Fibroblast of lung (primary cell): ENCODE results near the gene NOX3. TPM values are rescaled to one million over a fixed set of nuclear protein-coding genes. Genes with fewer than 3 reads are reported as not detected.

Experiments
- DNase-seq, 2 donors: peaks; one replicate each; pipeline versions ENCODE4 v3.0.0 to v3.0.0-alpha.2; 2010; ENCODE audit warnings: low read depth in 2 of 2
- H2AFZ ChIP-seq: 2 replicates; pipeline ENCODE4 v1.5.1; 2012; ENCODE audit warnings: low read length, control low read depth, inconsistent platforms
- H3K27ac ChIP-seq: 2 replicates; pipeline ENCODE4 v1.5.1; 2011; ENCODE audit warnings: low read length, control low read depth; ENCODE audit not compliant: insufficient read depth
- H3K27me3 ChIP-seq: 2 replicates; pipeline ENCODE4 v1.5.1; 2011; ENCODE audit warnings: mild to moderate bottlenecking, low read length; ENCODE audit not compliant: control insufficient read depth, insufficient read depth
- H3K36me3 ChIP-seq: 2 replicates; pipeline ENCODE4 v1.5.1; 2011; ENCODE audit warnings: low read length; ENCODE audit not compliant: control insufficient read depth, insufficient read depth
- H3K4me1 ChIP-seq: 2 replicates; pipeline ENCODE4 v1.5.1; 2011; ENCODE audit warnings: low read length; ENCODE audit not compliant: control insufficient read depth, insufficient read depth; ENCODE audit errors: extremely low read depth
- H3K4me2 ChIP-seq: 2 replicates; pipeline ENCODE4 v1.5.1; 2011; ENCODE audit warnings: low read length, control low read depth; ENCODE audit not compliant: insufficient read depth; ENCODE audit errors: extremely low read depth
- H3K4me3 ChIP-seq, 4 experiments: fragments of 200-600 bp in 1 of 4; sonication (generic) in 1 of 4; replicated peaks in 1 of 4; 2 replicates each; pipeline ENCODE4 v1.5.1; 2011 to 2016; ENCODE audit warnings: low read length in 4 of 4, low read depth in 3 of 4, mild to moderate bottlenecking in 3 of 4, control low read depth in 2 of 4, inconsistent platforms in 1 of 4, mixed read lengths in 1 of 4; ENCODE audit not compliant: insufficient read depth in 1 of 4; ENCODE audit errors: control extremely low read depth in 1 of 4
- H3K79me2 ChIP-seq: 2 replicates; pipeline ENCODE4 v1.5.1; 2012; ENCODE audit warnings: mild to moderate bottlenecking, low read length, inconsistent platforms; ENCODE audit not compliant: control insufficient read depth, insufficient read depth
- H3K9ac ChIP-seq: 2 replicates; pipeline ENCODE4 v1.5.1; 2011; ENCODE audit warnings: mild to moderate bottlenecking, low read length, control low read depth; ENCODE audit not compliant: insufficient read depth
- H3K9me3 ChIP-seq: 2 replicates; pipeline ENCODE4 v1.5.1; 2012; ENCODE audit warnings: low read depth, low read length; ENCODE audit not compliant: control insufficient read depth, insufficient read depth
- H4K20me1 ChIP-seq: 2 replicates; pipeline ENCODE4 v1.5.1; 2011; ENCODE audit warnings: low read length; ENCODE audit not compliant: control insufficient read depth, insufficient read depth; ENCODE audit errors: extremely low read depth
- CTCF ChIP-seq, 2 donors: IDR thresholded peaks in 1 of 2; conservative IDR thresholded peaks in 1 of 2; 1 replicate in 1 of 2; 2 replicates in 1 of 2; pipeline ENCODE4 v1.5.1; 2011 to 2012; ENCODE audit warnings: low read length in 2 of 2, control low read depth in 1 of 2, inconsistent platforms in 1 of 2, low read depth in 1 of 2, mild to moderate bottlenecking in 1 of 2
- EZH2 ChIP-seq: IDR thresholded peaks from 2 replicates; pipeline ENCODE4 v1.5.1; 2012; ENCODE audit warnings: low read length, control low read depth, mild to moderate bottlenecking; ENCODE audit errors: missing control alignments
- polyA plus RNA-seq, 2 donors: library from polyadenylated mRNA; depleted of rRNA in 1 of 2; stranded (reverse) in 1 of 2; unstranded in 1 of 2; fragments of >200 nt; gene quantifications; 2 replicates each; pipeline ENCODE4 v1.2.1, GENCODE V29; 2011 to 2012; ENCODE audit warnings: missing spikeins in 1 of 2
- total RNA-seq: library from RNA; depleted of rRNA; stranded (reverse); fragments of >200 nt; gene quantifications from 2 replicates; pipeline ENCODE4 v1.2.1, GENCODE V29; 2014

NOX3 gene
- total and polyA plus RNA-seq, 2 donors (not counting 1 experiment from before 2014, with no cell fraction given): not detected

DNA sequence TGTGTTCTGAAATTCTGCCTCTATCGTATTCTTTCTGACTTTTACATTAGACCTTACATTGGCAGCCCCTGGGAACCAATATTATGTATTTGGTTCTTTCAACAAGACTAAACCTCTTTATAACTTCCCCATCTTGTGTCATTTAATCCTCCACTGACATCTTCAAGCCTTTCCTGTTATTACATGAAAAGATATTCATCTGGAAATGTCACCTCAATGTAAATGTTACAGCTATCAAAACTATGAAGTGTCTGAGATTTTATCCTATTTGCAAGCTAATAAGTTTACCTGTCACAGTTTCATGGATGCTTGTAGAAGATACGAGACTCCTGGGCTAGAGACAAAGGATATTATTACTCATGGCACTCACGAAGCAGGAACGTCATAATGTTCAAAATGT lies 43.9 kb upstream of the NOX3 start:
- Histone ChIP-seq H2AFZ (no peak overlapping the region), H3K4me3 (no peak overlapping the region), H3K9ac (no peak overlapping the region), H3K27me3 (no peaks in the 10 kb centered on the region), H3K4me1 (peaks cover 4% of the 10 kb centered on the region), H3K9me3 (no peaks in the 10 kb centered on the region), H3K79me2 (no peaks in the 10 kb centered on the region), H3K27ac (no peak overlapping the region), H3K4me2 (no peak overlapping the region), H3K36me3 (no peaks in the 10 kb centered on the region), H4K20me1 (no peaks in the 10 kb centered on the region)
- DNase-seq: no peak
- TF ChIP-seq CTCF (conservative IDR thresholded peaks at IDR 0.05 in 1 of 2, IDR thresholded peaks at IDR 0.05 in 1 of 2; ENCODE audit: low read depth in 1 of 2, low read length in 2 of 2) (no peak), EZH2 (no peak)

GRCh38 chr6:155498370-155498769 lies 42.7 kb upstream of the NOX3 start:
- no peak for DNase-seq
- no peak overlapping the region for H2AFZ ChIP-seq
- no peaks in the 10 kb centered on the region for H3K9me3 ChIP-seq
- no peaks in the 10 kb centered on the region for H3K36me3 ChIP-seq
- H3K79me2 ChIP-seq: no peaks in the 10 kb centered on the region
- H3K4me1 ChIP-seq: peaks cover 10% of the 10 kb centered on the region
- no peak overlapping the region for H3K27ac ChIP-seq
- H3K4me2 ChIP-seq: no peak overlapping the region
- no peaks in the 10 kb centered on the region for H4K20me1 ChIP-seq
- no peak overlapping the region for H3K4me3 ChIP-seq
- TF ChIP-seq EZH2: no peak
- H3K27me3 ChIP-seq: no peaks in the 10 kb centered on the region
- H3K9ac ChIP-seq: no peak overlapping the region

DNA sequence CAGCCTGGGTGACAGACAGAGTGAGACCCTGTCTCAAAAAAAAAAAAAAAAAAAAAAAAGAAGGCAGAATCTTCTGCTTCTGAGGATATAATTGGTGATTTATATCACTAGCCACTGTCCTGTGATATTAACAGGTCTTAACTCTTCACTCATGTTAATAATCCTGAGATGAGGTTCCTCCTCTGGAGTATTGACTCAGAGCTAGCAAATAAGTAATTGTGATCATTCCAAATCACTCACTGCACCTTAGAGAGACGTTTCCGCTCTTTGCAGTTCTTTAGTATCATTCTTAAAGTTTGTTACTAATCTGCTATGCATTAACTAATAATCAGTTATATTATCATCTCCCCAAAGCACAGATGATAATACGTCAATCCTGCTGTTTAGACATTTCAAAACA lies 41.6 kb upstream of the NOX3 start:
- TF ChIP-seq EZH2 (no peak), CTCF (conservative IDR thresholded peaks at IDR 0.05 in 1 of 2, IDR thresholded peaks at IDR 0.05 in 1 of 2; ENCODE audit: low read depth in 1 of 2, low read length in 2 of 2) (no peak)

More for the DNA sequence above, 41.6 kb upstream of the NOX3 start:
- no peaks in the 10 kb centered on the region for H3K27me3 ChIP-seq
- no peaks in the 10 kb centered on the region for H3K79me2 ChIP-seq
- H3K9me3 ChIP-seq: no peaks in the 10 kb centered on the region
- H3K9ac ChIP-seq: no peak overlapping the region
- H3K4me2 ChIP-seq: no peak overlapping the region
- no peak for DNase-seq
- no peaks in the 10 kb centered on the region for H3K36me3 ChIP-seq
- no peak overlapping the region for H3K27ac ChIP-seq
- no peaks in the 10 kb centered on the region for H4K20me1 ChIP-seq
- H2AFZ ChIP-seq: no peak overlapping the region
- H3K4me3 ChIP-seq: no peak overlapping the region
- peaks cover 14% of the 10 kb centered on the region for H3K4me1 ChIP-seq
